ENCODE results near the gene ALDH3A2.

- TF ChIP-seq POLR2A (IDR thresholded peaks at IDR 0.05; ENCODE audit: low read length) (no peak), GATA1 (IDR thresholded peaks at IDR 0.05; ENCODE audit: low read depth, low read length) (no peak)
Measured at GRCh38 chr17:19676896-19677295, 28.3 kb downstream of the ALDH3A2 start.
